GM21515 (cell line): ENCODE data around the gene PSKH1.
"Not testable (repeated sequence)": the region's sequence is repeated elsewhere in the genome, so short reads cannot be mapped to it uniquely, and the experiment has no call there.

Source experiments
- ATAC-seq: cut with Tn5 transposase; IDR thresholded peaks from one replicate; pipeline ENCODE4 v1.9.1; 2021; ENCODE audit not compliant: unreplicated experiment

PSKH1 gene

DNA sequence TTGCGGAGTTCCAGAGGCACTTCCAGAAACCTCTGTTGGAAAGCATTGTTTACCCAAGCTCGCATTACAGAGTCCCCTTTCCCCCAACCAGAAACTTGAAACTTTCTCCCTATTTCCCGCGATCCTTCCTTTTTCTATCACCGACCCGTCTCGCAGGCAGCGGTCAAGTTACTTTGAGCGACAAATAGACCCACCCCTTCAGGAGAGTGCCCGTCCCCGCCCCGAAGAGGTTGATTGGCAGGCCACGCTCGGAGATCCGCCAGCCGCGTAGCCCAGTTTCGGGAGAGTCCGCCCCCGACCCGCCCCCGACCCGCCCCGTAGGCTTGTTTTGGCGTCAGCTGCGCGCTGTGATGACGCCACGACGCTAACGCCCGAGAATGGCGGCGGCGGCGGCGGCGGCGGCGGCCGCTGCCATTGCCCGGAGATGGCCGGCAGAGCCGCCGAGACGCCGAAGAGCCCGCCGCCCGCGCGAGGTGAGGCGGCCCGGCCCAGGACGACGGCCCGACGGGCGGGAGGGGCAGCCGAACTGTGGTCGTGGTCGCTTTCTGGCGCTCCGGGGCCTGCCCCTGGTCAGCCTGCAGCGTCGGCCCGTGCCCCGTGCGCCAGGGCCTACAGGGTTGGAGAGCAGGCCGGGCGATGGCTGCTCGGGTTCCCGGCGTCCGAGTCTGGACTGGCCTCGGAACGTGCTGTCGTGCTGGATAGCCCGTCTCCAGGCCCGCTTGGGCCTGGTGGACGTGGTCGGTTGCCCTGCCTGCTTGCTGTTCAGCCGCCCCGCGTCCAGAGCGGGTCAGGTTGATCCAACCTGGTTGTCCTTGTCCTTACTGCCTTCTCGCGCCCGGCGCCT, at the start of gene PSKH1:
TSS of gene PSKH1 (plus strand) at position 356 of the 844 bp plus-strand sequence. CDS start 15,496 bp downstream, outside the sequence.
- peak; percentile 79 for ATAC-seq

- no peak for ATAC-seq
These were observed 49.7 kb upstream of the PSKH1 start for GRCh38 chr16:67843343-67843765.

DNA sequence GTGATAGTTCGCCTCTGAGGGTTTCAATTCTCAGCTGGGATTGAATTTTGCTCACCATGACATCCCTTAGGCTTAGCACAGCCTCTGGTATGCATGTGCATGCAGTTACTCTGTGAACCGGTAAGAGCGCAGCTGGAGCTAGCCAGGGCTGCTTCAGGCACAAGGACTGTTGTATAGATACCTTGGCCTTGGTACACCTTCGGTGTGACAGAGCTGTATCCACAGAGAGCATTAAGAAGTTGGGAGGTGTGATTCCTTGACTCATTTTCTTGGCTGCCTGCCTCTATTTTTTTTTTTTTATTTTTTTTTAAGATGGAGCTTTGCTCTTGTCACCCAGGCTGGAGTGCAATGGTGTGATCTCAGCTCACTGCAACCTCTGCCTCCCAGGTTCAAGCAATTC, 48.6 kb upstream of the PSKH1 start:
- ATAC-seq = no peak

DNA sequence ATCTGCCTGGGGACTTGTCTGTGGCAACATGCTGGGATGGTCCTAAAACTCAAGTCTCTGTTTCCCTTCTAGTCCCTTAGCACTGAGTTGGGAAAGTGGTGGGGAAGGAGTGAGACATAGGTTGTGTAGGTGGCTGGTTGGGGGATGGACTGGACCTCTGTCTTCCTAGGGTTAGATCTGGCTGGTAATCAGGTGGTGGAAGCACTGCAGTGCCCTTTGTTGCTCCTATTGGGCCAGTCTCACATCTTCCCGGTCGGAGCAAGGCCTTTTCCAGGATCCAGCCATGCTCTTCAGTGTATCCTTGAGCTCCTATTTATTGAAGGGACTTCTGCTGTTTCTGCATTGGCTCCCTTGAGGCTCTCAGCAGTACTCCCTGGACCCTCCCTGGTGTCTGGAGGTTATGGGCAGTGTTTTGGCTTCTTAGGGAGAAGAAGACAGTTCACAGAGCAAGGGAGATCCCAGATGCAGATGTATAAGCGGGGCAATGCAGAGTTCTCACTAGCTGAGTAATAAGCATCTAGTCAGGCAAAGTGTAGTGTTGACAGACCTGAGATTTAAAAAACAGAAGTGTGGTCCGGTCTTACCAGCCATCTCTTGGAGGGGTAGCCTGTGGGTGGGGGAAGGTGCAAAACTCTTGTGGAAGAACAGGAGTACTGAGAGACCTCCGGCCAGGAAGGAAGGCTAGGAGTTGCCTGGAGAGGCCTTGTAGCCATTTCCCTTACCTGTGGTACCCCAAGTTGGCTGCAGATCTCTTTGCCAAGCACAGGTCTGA, 47.6 kb upstream of the PSKH1 start:
- no peak for ATAC-seq

GRCh38 chr16:67846063-67846319, 47.1 kb upstream of the PSKH1 start:
- ATAC-seq = no peak

- ATAC-seq = peak; percentile 48
These were observed 46.6 kb upstream of the PSKH1 start, which contains the start of gene NUTF2 for GRCh38 chr16:67846320-67847063. NUTF2 (plus strand) TSS chr16:67846933; CDS start chr16:67865131, 18,198 bp downstream.

DNA sequence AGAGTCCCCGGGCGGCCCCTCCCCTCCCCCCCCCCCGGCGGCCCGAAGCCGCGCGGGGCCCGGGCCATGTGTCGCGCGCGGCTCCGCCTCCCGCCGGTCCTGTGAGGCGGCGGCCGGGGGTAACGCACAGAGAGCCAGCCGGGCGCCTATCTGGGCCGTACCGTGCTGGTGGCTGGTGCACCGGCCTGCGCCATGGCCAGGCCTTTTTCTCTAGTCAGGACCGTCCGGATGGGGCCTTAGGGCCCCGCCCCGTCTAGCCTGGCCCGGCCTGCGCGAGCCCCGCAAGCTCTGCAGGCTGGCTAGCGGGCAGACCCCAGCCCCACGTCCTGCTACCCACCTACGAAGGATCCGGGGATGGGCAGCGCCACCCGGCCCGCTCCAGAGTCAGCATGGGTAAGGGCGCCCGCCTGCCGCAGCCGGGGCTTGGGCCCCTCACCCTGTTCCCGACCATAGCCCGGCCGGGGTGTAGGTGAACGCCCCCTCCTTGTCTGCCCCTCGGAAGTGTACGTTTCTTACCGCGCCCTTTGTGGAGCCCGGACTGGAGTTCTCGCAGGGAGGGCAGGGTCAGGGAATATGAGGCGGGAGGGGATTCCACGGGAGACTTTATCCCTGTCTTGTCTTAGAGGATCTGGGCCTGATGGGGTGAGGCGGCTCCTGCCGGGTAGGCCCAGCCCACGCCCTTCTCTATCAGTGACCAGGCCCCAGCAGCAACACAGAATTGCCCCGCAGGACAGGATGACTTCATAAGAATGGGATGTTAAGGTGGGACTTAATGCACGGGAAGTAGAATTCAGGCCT, 45.8 kb upstream of the PSKH1 start, which contains the start of gene CENPT:
TSS of gene CENPT (minus strand) at position 630 of the 798 bp plus-strand sequence. CDS start 13,834 bp downstream, outside the sequence.
- peak; percentile 36 for ATAC-seq

- no peak for ATAC-seq
These were observed 44.9 kb upstream of the PSKH1 start for GRCh38 chr16:67848118-67848517.

GRCh38 chr16:67853670-67854069, 39.4 kb upstream of the PSKH1 start:
- no peak for ATAC-seq

DNA sequence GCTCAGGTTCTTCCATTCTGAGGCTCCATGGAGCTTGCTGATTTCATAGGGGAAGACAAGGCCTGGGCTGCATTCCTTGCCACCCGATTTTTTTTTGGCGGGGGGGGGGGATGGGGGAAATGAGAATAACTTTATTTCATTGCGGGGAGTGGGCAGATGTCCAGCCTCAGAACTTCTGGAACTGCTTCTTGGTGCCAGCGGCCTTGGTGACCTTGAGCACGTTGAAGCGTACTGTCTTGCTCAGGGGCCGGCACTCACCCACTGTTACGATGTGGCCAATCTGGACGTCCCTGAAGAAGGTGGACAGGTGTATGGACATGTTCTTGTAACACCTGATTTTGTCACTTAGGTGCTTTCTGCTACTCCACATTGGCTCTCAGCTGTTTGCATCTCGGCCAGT, 37.3 kb upstream of the PSKH1 start:
- no peak for ATAC-seq

DNA sequence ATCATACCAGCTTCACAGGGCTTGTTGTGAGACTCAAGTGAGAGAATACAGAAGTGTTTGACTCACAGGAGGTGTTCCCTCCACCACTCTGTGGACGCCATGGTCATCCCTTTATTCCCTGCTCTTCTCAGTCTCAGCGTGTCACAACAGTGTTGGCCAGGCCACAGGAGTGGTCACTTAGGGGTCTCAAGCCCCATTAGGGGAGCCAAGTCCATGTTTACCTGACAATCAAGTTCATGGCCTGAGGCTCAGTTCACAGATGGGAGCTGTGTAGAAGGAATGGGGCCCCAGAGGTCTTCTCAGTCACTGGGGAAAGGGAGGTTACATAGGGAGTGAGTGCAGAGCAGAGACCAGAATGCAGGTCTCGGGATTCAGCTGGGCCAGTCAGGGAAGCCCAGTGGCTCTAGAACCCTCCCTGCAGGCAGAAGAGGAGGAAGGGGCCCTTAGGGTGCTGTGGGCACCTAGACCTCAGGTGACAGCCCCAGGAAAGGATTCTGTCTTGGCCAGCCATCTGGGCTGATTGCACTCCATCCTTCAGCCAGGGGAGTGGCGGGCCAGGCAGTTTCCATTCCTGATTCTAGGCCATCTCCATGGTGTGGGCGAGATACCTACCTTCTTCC, 36.0 kb upstream of the PSKH1 start:
- ATAC-seq = no peak

DNA sequence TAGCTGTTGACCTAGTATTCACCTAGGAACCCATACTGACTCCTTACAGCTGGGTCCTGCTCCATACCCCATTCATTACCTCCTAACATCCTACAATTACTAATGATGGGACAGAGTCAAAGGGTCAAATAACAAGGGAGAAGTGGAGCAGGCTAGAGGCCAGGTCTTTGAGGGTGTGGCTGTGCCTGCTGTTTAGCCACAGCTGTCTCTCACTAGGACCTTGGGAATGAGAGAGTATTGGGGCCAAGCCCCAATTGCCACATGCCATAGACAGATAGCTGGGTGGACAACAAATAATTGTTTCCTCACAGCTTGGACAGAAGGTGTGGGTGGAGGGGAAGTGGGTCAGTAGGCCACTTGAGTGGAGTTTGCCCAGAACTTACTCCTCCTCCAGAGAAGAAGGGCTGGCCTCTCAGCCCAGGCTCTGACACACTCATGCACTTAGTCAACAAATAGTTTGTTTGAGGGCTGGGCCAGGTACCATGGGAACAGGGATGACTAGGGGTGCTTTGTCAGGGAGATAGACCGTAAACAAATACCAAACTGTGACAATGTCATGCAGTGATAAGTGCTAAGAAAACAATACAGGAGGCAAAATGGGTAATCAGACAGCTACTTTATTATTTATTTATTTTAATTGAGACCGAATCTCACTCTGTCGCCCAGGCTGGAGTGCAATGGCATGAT, 35.4 kb upstream of the PSKH1 start:
- ATAC-seq = no peak

DNA sequence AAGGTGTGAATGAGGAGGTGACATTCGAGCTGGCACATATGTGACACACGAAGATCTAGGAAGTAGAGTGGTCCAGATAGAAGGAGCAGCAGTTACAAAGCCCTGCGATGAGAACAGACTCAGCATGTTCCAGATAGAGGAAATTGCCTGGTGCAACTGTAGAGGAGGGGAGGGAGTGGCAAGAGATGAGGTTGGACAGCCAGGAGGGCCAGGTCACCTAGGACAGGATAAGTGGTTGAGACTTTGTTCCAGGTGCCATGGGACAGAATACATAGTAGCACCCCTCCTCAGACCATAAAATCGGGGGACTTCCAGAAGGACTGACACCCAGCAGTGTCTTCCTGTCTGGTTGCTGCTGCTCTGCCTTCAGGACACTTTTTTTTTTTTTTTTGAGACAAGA, 34.6 kb upstream of the PSKH1 start:
- ATAC-seq = no peak

DNA sequence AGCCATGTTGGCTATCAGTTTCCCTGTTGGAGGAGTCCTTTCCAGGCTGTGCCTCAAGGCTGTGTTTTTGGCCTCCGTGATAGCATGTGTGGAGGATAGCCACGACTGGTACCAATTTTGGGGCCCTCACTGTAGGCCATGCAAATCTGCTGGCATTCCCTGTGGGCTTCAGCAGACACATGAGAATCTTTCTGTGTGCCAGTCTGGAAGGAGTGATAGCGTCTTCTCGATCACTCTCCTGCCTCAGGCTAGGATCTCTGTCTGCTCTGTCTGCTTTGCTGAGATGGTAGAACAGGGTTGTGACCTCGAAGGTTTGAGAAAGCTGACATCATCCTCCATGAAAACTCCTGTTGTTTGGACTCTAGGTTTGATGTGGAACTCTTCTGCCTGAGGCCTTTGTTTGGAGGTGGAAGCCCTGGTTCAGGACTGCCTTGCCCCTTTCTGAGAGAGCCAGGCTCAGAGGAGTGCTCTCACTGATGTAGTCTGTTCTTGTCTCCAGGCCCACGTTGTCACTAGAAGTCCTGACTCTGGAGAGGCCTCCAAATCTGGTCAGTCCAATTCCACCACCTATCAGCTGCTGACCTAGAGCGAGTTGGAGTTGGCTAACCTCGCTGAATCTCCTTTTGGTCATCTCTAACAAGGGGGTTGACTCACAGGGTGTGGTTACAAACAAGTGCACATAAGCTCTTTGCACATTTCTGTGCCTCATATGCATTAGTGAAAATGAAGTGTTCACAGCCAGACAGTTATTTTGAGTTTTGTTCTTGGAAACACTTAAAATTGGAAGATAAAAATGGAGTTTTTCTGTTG, 32.3 kb upstream of the PSKH1 start:
- no peak for ATAC-seq

DNA sequence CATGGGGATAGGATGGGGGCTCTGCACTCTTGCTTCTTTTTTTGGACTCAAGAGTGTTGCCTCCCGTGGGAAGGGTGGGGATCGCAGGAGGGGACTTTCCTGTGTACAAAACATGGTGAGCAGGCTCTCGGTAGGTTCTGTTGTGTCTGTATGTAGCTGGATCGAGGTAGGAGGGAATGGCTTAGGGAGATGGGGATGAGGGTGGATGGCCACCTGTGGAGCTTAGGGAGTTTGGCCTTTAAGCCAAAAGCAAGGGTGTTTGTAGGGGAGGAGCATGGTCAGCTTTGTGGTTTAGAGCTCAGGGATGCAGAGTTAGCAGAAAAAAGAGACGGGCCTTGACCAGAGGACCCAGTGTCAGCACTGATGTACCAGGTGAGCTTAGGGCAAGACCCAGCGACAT, 31.2 kb upstream of the PSKH1 start:
- ATAC-seq = no peak

DNA sequence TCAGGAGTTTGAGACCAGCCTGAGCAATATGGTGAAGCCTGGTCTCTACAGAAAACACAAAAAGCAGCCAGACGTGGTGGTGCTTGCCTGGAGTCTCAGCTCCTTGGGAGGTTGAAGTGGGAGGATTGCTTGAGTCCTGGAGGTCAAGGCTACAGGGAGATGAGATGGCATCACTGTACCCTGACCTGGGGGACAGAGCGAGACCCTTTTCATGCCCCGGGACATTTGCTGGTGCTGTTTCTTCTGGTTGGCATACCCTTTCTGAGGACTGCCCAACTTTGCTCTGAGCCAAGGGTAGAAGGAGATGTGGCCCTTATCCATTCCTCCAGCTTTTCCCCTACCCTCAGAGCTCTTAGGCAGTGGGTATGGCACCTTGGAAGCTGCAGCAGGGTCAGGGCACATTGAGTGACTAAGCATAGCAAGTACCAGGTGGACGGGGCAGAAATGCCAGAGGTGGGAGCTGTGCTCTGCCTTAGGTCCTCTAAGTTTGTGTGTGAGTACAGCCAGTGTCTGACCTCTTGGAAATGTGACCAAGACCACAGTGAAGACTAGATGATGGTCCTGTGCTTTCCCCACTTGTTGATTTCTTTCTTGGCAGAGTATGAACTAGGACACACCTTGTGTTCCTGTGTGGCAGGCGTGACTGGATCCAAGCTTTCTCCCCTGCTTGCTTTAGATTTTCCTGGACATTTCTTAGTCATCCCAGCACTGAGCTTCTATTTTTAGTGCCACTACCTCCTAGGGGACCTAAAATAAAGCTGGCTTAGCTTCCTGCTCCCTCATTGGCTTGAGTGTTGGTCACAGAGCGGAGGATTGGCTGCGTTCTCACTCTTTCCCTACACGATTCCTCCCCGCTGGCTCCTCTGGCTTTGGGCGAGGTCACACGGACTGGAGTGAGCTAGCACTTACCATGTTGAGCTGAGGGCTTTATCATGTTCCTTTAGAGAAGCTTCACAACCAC, 30.2 kb upstream of the PSKH1 start:
- ATAC-seq = no peak

DNA sequence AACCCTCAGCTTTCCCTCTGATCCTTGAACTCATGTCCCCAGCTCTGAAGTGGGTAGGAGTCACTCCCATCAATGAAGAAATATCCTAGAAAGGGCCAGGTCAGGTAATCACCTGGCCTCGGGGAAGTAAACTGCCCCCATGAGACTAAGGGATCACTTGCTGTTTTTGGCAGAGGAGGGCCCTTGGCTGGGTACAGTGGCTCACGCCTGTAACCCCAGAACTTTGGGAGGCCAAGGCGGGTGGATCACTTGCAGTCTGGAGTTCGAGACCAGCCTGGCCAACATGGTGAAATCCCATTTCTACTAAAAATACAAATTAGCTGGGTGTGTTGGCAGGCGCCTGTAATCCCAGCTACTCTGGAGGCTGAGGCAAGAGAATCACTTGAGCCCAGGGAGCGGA, 29.0 kb upstream of the PSKH1 start:
- ATAC-seq = not testable (repeated sequence)

DNA sequence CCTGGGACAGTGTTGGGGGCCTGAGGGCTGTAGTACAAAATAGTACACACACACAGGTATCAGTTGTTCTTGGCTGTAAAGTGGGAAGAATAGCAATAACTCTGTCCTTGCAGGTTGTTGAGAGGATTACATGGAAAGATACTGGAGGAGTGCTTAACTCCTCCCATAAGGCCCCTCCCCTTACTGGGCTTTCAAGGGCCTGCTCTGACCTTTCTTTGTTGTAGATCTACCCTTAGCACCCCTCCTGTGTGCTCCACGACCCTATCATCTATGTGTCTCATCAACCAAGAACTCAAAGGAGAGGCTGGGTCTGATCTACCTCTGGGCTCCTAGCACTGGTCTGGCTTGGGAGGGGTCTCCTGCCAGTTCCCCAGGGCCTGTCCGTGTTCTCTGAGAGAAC, 28.5 kb upstream of the PSKH1 start:
- ATAC-seq = no peak
